Gastrocnemius medialis (tissue), 4 donors: ENCODE data around the gene IFNE. TPM values are rescaled to one million over a fixed set of nuclear protein-coding genes. Genes with fewer than 3 reads are reported as not detected.

Experiments used
- ATAC-seq, 2 donors: fragments of 150-250 bp; one replicate each; pipeline ENCODE4 v1.9.1; 2016
- DNase-seq, 2 donors: peaks; one replicate each; pipeline ENCODE4 v3.0.0-alpha.2; 2019
- H3K27ac ChIP-seq, 4 donors: fragments of 200-600 bp; sonication (generic); 1 replicate in 1 of 4; 2 replicates in 3 of 4; pipeline ENCODE4 v1.5.1; 2016 to 2018; ENCODE audit warnings: mild to moderate bottlenecking in 2 of 4, moderate library complexity in 1 of 4
- H3K27me3 ChIP-seq, 3 donors: fragments of 200-600 bp; sonication (generic) in 2 of 3; 1 replicate in 1 of 3; 2 replicates in 2 of 3; pipeline versions ENCODE4 v1.5.1 to v1.6.0; 2016 to 2019; ENCODE audit warnings: mild to moderate bottlenecking in 1 of 3, moderate library complexity in 1 of 3
- H3K36me3 ChIP-seq, 2 donors: fragments of 200-600 bp; sonication (generic) in 1 of 2; one replicate each; pipeline ENCODE4 v1.5.1; 2017 to 2018
- H3K4me1 ChIP-seq, 2 donors: fragments of 200-600 bp; sonication (generic) in 1 of 2; one replicate each; pipeline ENCODE4 v1.5.1; 2016 to 2017; ENCODE audit warnings: mild to moderate bottlenecking in 2 of 2
- H3K4me3 ChIP-seq, 4 donors: fragments of 200-600 bp; sonication (generic) in 3 of 4; 1 replicate in 1 of 4; 2 replicates in 3 of 4; pipeline ENCODE4 v1.5.1; 2016 to 2019; ENCODE audit warnings: mild to moderate bottlenecking in 2 of 4
- H3K9me3 ChIP-seq, 3 donors: fragments of 200-600 bp; sonication (generic) in 2 of 3; 1 replicate in 1 of 3; 2 replicates in 2 of 3; pipeline ENCODE4 v1.5.1; 2016 to 2019
- POLR2A ChIP-seq, 2 donors: fragments of 450-650 bp; IDR thresholded peaks; one replicate each; pipeline ENCODE4 v1.6.1; 2017; ENCODE audit warnings: antibody characterized with exemption in 2 of 2, mild to moderate bottlenecking in 2 of 2, moderate library complexity in 2 of 2
- in situ Hi-C, 4 donors: fragments of 200-750 bp; cut with MboI; loops; one replicate each; pipeline versions ENCODE4 v1.15.0 to v1.8.0; 2017; ENCODE audit warnings: low sequenced_read_pairs in 4 of 4
- intact Hi-C: fragments of 100-400 bp; cut with DNase I; formaldehyde crosslinking; loops from one replicate; pipeline ENCODE4 v1.15.1; 2023; ENCODE audit warnings: low total_unique reads
- total RNA-seq, 4 donors: library from RNA; depleted of rRNA; stranded (reverse); fragments of >200 nt; gene quantifications; one replicate each; pipeline versions ENCODE4 v1.1.0 to v1.2.3, GENCODE V29; 2016
- TF ChIP-seq, protein P1 (sequence below), 5 experiments: fragments of 450-650 bp in 3 of 5; fragments of 200-600 bp in 2 of 5; sonication (generic) in 2 of 5; IDR thresholded peaks in 4 of 5; conservative IDR thresholded peaks in 1 of 5; 1 replicate in 4 of 5; 2 replicates in 1 of 5; pipeline ENCODE4 v1.5.1; 2016 to 2019; ENCODE audit warnings: antibody characterized with exemption in 5 of 5, mild to moderate bottlenecking in 3 of 5, moderate library complexity in 3 of 5

The IFNE gene
- total RNA-seq, 4 donors from 2014 or later = not detected

- H3K4me3 ChIP-seq = no peak overlapping the region
- in situ Hi-C loops (no loop called here), intact Hi-C loops (no loop called here)
- H3K27me3 ChIP-seq = peaks cover 0 to 3% (median 0%) of the 10 kb centered on the region in 3 donors
- no peak overlapping the region for H3K27ac ChIP-seq
- DNase-seq (no peak), ATAC-seq (no peak)
- no peaks in the 10 kb centered on the region for H3K36me3 ChIP-seq
- no peak for TF ChIP-seq POLR2A (IDR thresholded peaks at IDR 0.05)
- TF ChIP-seq, protein P1, sequence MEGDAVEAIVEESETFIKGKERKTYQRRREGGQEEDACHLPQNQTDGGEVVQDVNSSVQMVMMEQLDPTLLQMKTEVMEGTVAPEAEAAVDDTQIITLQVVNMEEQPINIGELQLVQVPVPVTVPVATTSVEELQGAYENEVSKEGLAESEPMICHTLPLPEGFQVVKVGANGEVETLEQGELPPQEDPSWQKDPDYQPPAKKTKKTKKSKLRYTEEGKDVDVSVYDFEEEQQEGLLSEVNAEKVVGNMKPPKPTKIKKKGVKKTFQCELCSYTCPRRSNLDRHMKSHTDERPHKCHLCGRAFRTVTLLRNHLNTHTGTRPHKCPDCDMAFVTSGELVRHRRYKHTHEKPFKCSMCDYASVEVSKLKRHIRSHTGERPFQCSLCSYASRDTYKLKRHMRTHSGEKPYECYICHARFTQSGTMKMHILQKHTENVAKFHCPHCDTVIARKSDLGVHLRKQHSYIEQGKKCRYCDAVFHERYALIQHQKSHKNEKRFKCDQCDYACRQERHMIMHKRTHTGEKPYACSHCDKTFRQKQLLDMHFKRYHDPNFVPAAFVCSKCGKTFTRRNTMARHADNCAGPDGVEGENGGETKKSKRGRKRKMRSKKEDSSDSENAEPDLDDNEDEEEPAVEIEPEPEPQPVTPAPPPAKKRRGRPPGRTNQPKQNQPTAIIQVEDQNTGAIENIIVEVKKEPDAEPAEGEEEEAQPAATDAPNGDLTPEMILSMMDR (IDR thresholded peaks at IDR 0.05 in 4 of 5, conservative IDR thresholded peaks at IDR 0.05 in 1 of 5) = no peak
- H3K4me1 ChIP-seq = no peaks in the 10 kb centered on the region
- H3K9me3 ChIP-seq = no peaks in the 10 kb centered on the region
Measured at GRCh38 chr9:21477466-21477865, 4.6 kb downstream of the IFNE start.

DNA sequence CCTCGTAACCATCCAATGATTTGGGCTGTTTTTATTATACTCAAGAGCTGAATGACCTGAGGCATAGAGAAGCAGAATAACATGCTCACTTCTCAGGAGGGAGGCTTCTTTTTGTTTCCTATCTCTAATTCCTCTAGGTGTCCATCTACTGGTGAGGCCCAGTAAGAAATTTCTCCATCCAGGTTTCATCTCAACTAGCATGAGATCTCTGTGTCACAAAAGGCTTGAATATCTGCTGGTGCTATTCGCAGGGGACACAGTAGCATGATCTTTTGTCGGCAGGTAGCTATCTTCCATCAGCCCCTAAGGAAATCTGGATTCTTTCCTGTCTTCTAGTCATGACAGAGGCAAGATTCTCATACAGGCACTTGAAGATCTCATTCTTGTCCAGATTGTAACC is 8.9 kb downstream of the IFNE start:
- H3K9me3 ChIP-seq = no peaks in the 10 kb centered on the region
- no peaks in the 10 kb centered on the region for H3K4me1 ChIP-seq
- no peak overlapping the region for H3K27ac ChIP-seq
- in situ Hi-C loops = no loop called here
- intact Hi-C loops = no loop called here
- H3K36me3 ChIP-seq = no peaks in the 10 kb centered on the region
- TF ChIP-seq, protein P1 (IDR thresholded peaks at IDR 0.05 in 4 of 5, conservative IDR thresholded peaks at IDR 0.05 in 1 of 5) = no peak
- TF ChIP-seq POLR2A (IDR thresholded peaks at IDR 0.05) = no peak
- H3K4me3 ChIP-seq = no peak overlapping the region
- ATAC-seq = no peak
- no peak for DNase-seq
- H3K27me3 ChIP-seq = peaks cover 0 to 3% (median 0%) of the 10 kb centered on the region in 3 donors

DNA sequence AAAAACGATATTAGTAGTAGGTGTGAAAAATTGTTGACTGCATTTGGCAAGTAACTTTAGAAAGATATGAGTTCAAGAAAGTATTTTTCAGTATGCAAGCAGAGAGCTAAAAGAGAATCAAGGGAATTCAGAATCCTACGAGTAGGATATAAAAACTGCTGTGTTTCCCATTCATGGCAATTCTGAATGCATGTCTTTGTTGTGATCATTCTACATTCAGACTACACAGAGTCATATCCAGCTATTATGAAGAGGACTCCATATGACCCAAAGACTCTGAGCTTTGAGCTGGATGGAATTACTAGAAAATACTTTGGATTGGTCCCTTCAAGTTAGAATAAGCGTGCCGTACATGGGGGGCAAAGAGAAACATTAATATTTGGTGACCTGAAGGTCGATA is 12.0 kb downstream of the IFNE start:
- Histone ChIP-seq H3K36me3 (no peaks in the 10 kb centered on the region), H3K9me3 (no peaks in the 10 kb centered on the region), H3K27ac (no peak overlapping the region), H3K4me1 (no peaks in the 10 kb centered on the region), H3K27me3 (peaks cover 0 to 3% (median 0%) of the 10 kb centered on the region in 3 donors), H3K4me3 (no peak overlapping the region)
- in situ Hi-C loops = no loop called here
- no peak for DNase-seq
- intact Hi-C loops = no loop called here
- no peak for ATAC-seq
- no peak for TF ChIP-seq POLR2A (IDR thresholded peaks at IDR 0.05)
- TF ChIP-seq, protein P1 (IDR thresholded peaks at IDR 0.05 in 4 of 5, conservative IDR thresholded peaks at IDR 0.05 in 1 of 5) = no peak

- H3K4me1 ChIP-seq = no peaks in the 10 kb centered on the region
- DNase-seq (no peak), ATAC-seq (no peak)
- H3K9me3 ChIP-seq = no peaks in the 10 kb centered on the region
- no peaks in the 10 kb centered on the region for H3K36me3 ChIP-seq
- H3K4me3 ChIP-seq = no peak overlapping the region
- no peak overlapping the region for H3K27ac ChIP-seq
- intact Hi-C loops (no loop called here), in situ Hi-C loops (no loop called here)
- H3K27me3 ChIP-seq = no peaks in the 10 kb centered on the region
- TF ChIP-seq POLR2A (IDR thresholded peaks at IDR 0.05) = no peak
- TF ChIP-seq, protein P1 (IDR thresholded peaks at IDR 0.05 in 4 of 5, conservative IDR thresholded peaks at IDR 0.05 in 1 of 5) = peak in 2 of 5 experiments; percentile 27 to 47
Measured at GRCh38 chr9:21465859-21466518, 16.1 kb downstream of the IFNE start.

- Histone ChIP-seq H3K4me1 (no peaks in the 10 kb centered on the region), H3K9me3 (no peaks in the 10 kb centered on the region), H3K36me3 (no peaks in the 10 kb centered on the region), H3K27ac (no peak overlapping the region), H3K4me3 (no peak overlapping the region), H3K27me3 (peaks cover 0 to 3% (median 0%) of the 10 kb centered on the region in 3 donors)
- DNase-seq (no peak), ATAC-seq (no peak)
- in situ Hi-C loops = no loop called here
- no peak for TF ChIP-seq POLR2A (IDR thresholded peaks at IDR 0.05)
- TF ChIP-seq, protein P1 (IDR thresholded peaks at IDR 0.05 in 4 of 5, conservative IDR thresholded peaks at IDR 0.05 in 1 of 5) = no peak
- intact Hi-C loops = no loop called here
Measured at GRCh38 chr9:21465138-21465537, 17.0 kb downstream of the IFNE start.
